Measurements from ENCODE around the gene HSPG2. TPM values are rescaled to one million over a fixed set of nuclear protein-coding genes. Genes with fewer than 3 reads are reported as not detected.
"Not testable (repeated sequence)": the region's sequence is repeated elsewhere in the genome, so short reads cannot be mapped to it uniquely, and the experiment has no call there.

The HSPG2 gene
- total RNA-seq, 2 experiments from 2014 or later = 1.6 to 4.7 TPM

DNA sequence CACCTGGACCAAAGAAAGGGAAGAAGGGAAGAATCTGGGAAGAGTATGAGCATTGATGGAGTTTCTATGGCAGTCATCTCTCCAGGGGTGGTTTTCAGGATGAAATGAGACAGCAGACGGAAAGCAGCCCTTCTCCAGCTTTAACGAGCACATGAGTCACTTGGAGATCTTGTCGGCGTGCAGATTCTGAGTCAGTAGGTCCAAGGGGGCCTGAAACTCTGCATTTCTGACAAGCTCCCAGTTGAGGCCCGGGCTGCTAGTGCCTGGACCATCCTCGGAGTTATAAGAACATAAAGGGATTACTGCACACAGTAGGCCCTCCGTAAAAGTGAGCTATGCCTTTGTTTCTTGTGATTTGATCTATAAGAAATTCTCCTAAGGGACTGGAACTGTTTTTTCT lies 17.6 kb downstream of the HSPG2 start:
- Histone ChIP-seq H3K9me2 (ENCODE audit: insufficient read depth, low read length) (no peaks in the 10 kb centered on the region), H3K79me2 (ENCODE audit: insufficient read depth, low read depth, low read length) (no peaks in the 10 kb centered on the region), H3K27ac (ENCODE audit: low read depth, low read length, poor library complexity, severe bottlenecking) (no peak overlapping the region), H4K20me1 (ENCODE audit: insufficient read depth, low read length) (no peaks in the 10 kb centered on the region), H3K4me2 (ENCODE audit: low read length) (no peak overlapping the region), H3K36me3 (ENCODE audit: insufficient read depth, low read length) (no peaks in the 10 kb centered on the region), H3K4me3 (ENCODE audit: low read depth, low read length, poor library complexity, severe bottlenecking) (no peak overlapping the region), H3K9me3 (ENCODE audit: low read length) (no peaks in the 10 kb centered on the region), H3K4me1 (ENCODE audit: insufficient read depth, low read length, poor library complexity, severe bottlenecking) (no peaks in the 10 kb centered on the region), H2AFZ (ENCODE audit: low read length) (no peak overlapping the region)
- POLR2A ChIA-PET = interaction anchor here (0.6 kb wide), 1 partner anchor 149 kb away, joined by 3 read pairs; no protein-coding TSS in a partner anchor
- no TSS peak for BruUV-seq (replicated peaks)
- CTCF ChIA-PET (ENCODE audit: unreplicated experiment) = no interaction called here
- DNase-seq (ENCODE audit: low spot score) = no peak
- TF ChIP-seq EZH2phosphoT487 (IDR thresholded peaks at IDR 0.05; ENCODE audit: borderline replicate concordance, low read depth, low read length) = no peak
- TF ChIP-seq, protein P1, sequence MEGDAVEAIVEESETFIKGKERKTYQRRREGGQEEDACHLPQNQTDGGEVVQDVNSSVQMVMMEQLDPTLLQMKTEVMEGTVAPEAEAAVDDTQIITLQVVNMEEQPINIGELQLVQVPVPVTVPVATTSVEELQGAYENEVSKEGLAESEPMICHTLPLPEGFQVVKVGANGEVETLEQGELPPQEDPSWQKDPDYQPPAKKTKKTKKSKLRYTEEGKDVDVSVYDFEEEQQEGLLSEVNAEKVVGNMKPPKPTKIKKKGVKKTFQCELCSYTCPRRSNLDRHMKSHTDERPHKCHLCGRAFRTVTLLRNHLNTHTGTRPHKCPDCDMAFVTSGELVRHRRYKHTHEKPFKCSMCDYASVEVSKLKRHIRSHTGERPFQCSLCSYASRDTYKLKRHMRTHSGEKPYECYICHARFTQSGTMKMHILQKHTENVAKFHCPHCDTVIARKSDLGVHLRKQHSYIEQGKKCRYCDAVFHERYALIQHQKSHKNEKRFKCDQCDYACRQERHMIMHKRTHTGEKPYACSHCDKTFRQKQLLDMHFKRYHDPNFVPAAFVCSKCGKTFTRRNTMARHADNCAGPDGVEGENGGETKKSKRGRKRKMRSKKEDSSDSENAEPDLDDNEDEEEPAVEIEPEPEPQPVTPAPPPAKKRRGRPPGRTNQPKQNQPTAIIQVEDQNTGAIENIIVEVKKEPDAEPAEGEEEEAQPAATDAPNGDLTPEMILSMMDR (conservative IDR thresholded peaks at IDR 0.05; ENCODE audit: low read length) = no peak
- intact Hi-C loops (cut with micrococcal nuclease; ENCODE audit: unreplicated experiment) = no loop called here

DNA sequence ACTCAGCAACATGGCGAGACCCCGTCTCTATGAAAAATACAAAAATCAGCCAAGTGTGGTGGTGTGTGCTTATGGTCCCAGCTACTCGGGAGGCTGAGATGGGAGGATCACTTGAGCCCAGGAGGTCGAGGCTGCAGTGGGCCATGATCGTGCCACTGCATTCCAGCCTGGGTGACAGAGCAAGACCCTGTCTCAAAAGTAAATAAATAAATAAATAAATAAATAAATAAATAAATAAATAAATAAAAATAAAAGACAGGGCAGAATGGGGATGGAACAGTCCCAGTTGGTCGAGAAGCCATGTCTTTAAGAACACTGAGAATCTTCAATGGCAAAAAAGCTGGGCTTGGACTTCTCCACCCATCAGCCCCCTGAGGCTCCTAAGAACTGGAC lies 19.9 kb downstream of the HSPG2 start:
- H3K9me2 ChIP-seq (ENCODE audit: insufficient read depth, low read length); H3K4me2 ChIP-seq (ENCODE audit: low read length); H3K36me3 ChIP-seq (ENCODE audit: insufficient read depth, low read length); H2AFZ ChIP-seq (ENCODE audit: low read length); POLR2A ChIA-PET; H3K4me3 ChIP-seq (ENCODE audit: low read depth, low read length, poor library complexity, severe bottlenecking); H4K20me1 ChIP-seq (ENCODE audit: insufficient read depth, low read length); BruUV-seq (replicated peaks); CTCF ChIA-PET (ENCODE audit: unreplicated experiment); H3K79me2 ChIP-seq (ENCODE audit: insufficient read depth, low read depth, low read length); H3K27ac ChIP-seq (ENCODE audit: low read depth, low read length, poor library complexity, severe bottlenecking); DNase-seq (ENCODE audit: low spot score); H3K4me1 ChIP-seq (ENCODE audit: insufficient read depth, low read length, poor library complexity, severe bottlenecking); H3K9me3 ChIP-seq (ENCODE audit: low read length); intact Hi-C loops (cut with micrococcal nuclease; ENCODE audit: unreplicated experiment): not testable (repeated sequence)

DNA sequence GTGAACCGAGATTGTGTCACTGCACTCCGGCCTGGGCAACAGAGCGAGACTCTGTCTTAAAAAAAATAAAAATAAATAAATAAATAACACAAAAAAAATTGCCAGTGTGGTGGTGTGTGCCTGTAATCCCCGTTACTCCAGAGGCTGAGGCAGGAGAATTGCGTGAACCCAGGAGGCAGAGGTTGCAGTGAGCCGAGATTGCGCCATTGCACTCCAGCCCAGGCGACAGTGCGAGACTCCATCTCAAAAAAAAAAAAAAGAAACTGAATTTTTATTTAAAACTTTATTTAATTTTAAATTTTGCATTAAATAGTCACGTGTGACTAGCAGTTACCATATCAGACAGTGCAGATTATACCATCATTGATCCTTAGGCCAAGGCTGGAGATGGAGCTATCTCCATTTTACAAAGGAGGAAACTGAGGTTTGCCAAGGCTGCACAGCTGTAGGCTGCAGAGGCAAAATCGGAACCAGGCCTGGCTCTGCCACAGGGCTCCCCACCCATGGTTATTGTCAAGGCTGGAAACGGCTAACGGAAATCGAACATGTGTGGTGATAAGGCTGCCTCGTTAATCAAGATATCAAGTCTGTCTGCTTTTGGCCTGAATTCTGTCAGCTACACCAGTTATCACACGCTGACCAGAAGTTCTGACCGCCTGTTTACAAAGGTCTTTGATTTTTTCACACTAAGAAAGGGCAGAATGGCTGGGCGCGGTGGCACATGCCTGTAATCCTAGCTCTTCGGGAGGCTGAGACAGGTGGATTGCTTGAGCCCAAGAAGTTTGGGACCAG lies 20.5 kb downstream of the HSPG2 start:
- no peak overlapping the region for H3K27ac ChIP-seq (ENCODE audit: low read depth, low read length, poor library complexity, severe bottlenecking)
- H3K36me3 ChIP-seq (ENCODE audit: insufficient read depth, low read length) = no peaks in the 10 kb centered on the region
- no peak overlapping the region for H3K4me3 ChIP-seq (ENCODE audit: low read depth, low read length, poor library complexity, severe bottlenecking)
- H3K9me3 ChIP-seq (ENCODE audit: low read length) = no peaks in the 10 kb centered on the region
- no peaks in the 10 kb centered on the region for H3K4me1 ChIP-seq (ENCODE audit: insufficient read depth, low read length, poor library complexity, severe bottlenecking)
- H3K79me2 ChIP-seq (ENCODE audit: insufficient read depth, low read depth, low read length) = no peaks in the 10 kb centered on the region
- DNase-seq (ENCODE audit: low spot score) = no peak
- ChIA-PET POLR2A (no interaction called here), CTCF (ENCODE audit: unreplicated experiment) (no interaction called here)
- no peaks in the 10 kb centered on the region for H3K9me2 ChIP-seq (ENCODE audit: insufficient read depth, low read length)
- TF ChIP-seq, protein P1 (conservative IDR thresholded peaks at IDR 0.05; ENCODE audit: low read length) = no peak
- TF ChIP-seq EZH2phosphoT487 (IDR thresholded peaks at IDR 0.05; ENCODE audit: borderline replicate concordance, low read depth, low read length) = no peak
- H3K4me2 ChIP-seq (ENCODE audit: low read length) = no peak overlapping the region
- H4K20me1 ChIP-seq (ENCODE audit: insufficient read depth, low read length) = no peaks in the 10 kb centered on the region
- no peak overlapping the region for H2AFZ ChIP-seq (ENCODE audit: low read length)
- BruUV-seq (replicated peaks) = no TSS peak
- intact Hi-C loops (cut with micrococcal nuclease; ENCODE audit: unreplicated experiment) = no loop called here
